IPS-15b (cell line): ENCODE results near the gene NAA60.
"Not testable (repeated sequence)": the region's sequence is repeated elsewhere in the genome, so short reads cannot be mapped to it uniquely, and the experiment has no call there.

Experiments used
- H3K27me3 ChIP-seq: one replicate; pipeline ENCODE4 v1.6.1; 2013; ENCODE audit warnings: low read length; ENCODE audit not compliant: control insufficient read depth, insufficient read depth
- H3K36me3 ChIP-seq: one replicate; pipeline ENCODE4 v1.6.1; 2013; ENCODE audit warnings: low read length; ENCODE audit not compliant: control insufficient read depth, insufficient read depth
- H3K4me1 ChIP-seq: one replicate; pipeline ENCODE4 v1.6.1; 2013; ENCODE audit warnings: mild to moderate bottlenecking, low read length; ENCODE audit not compliant: control insufficient read depth, insufficient read depth
- H3K4me3 ChIP-seq: one replicate; pipeline ENCODE4 v1.5.1; 2013; ENCODE audit warnings: low read depth, low read length
- H3K9ac ChIP-seq: one replicate; pipeline ENCODE4 v1.6.1; 2013; ENCODE audit warnings: low read depth, mild to moderate bottlenecking, low read length
- H3K9me3 ChIP-seq: one replicate; pipeline ENCODE4 v1.6.1; 2013; ENCODE audit warnings: mild to moderate bottlenecking, low read length; ENCODE audit not compliant: control insufficient read depth, insufficient read depth

Gene NAA60

GRCh38 chr16:3467182-3467581 lies 23.7 kb downstream of the NAA60 start:
- no peaks in the 10 kb centered on the region for H3K9me3 ChIP-seq
- no peak overlapping the region for H3K9ac ChIP-seq
- peaks cover 2% of the 10 kb centered on the region for H3K36me3 ChIP-seq

GRCh38 chr16:3467921-3468320 lies 24.4 kb downstream of the NAA60 start:
- H3K9me3 ChIP-seq = no peaks in the 10 kb centered on the region
- H3K36me3 ChIP-seq = peaks cover 2% of the 10 kb centered on the region
- H3K27me3 ChIP-seq = no peaks in the 10 kb centered on the region
- H3K9ac ChIP-seq = no peak overlapping the region
- no peaks in the 10 kb centered on the region for H3K4me1 ChIP-seq
- peak overlapping the region; percentile 6 for H3K4me3 ChIP-seq

More at GRCh38 chr16:3467182-3467581, 23.7 kb downstream of the NAA60 start:
- Histone ChIP-seq H3K27me3 (no peaks in the 10 kb centered on the region), H3K4me1 (no peaks in the 10 kb centered on the region), H3K4me3 (no peak overlapping the region)

GRCh38 chr16:3468501-3468900 lies 25.0 kb downstream of the NAA60 start:
- Histone ChIP-seq H3K9me3 (no peaks in the 10 kb centered on the region), H3K4me1 (no peaks in the 10 kb centered on the region), H3K4me3 (no peak overlapping the region), H3K36me3 (peaks cover 2% of the 10 kb centered on the region), H3K27me3 (no peaks in the 10 kb centered on the region), H3K9ac (no peak overlapping the region)

GRCh38 chr16:3469736-3470135 lies 26.3 kb downstream of the NAA60 start:
- H3K36me3 ChIP-seq = peaks cover 2% of the 10 kb centered on the region
- H3K9me3 ChIP-seq = no peaks in the 10 kb centered on the region
- no peak overlapping the region for H3K4me3 ChIP-seq
- no peaks in the 10 kb centered on the region for H3K4me1 ChIP-seq
- H3K27me3 ChIP-seq = no peaks in the 10 kb centered on the region
- no peak overlapping the region for H3K9ac ChIP-seq

GRCh38 chr16:3470723-3471122 lies 27.2 kb downstream of the NAA60 start:
- H3K4me1 ChIP-seq = no peaks in the 10 kb centered on the region
- H3K9me3 ChIP-seq = no peaks in the 10 kb centered on the region
- no peak overlapping the region for H3K9ac ChIP-seq
- peaks cover 2% of the 10 kb centered on the region for H3K36me3 ChIP-seq
- H3K4me3 ChIP-seq = no peak overlapping the region
- H3K27me3 ChIP-seq = no peaks in the 10 kb centered on the region

- Histone ChIP-seq H3K9ac (no peak overlapping the region), H3K4me1 (no peaks in the 10 kb centered on the region), H3K36me3 (peaks cover 2% of the 10 kb centered on the region), H3K9me3 (no peaks in the 10 kb centered on the region), H3K4me3 (no peak overlapping the region), H3K27me3 (no peaks in the 10 kb centered on the region)
Observed at GRCh38 chr16:3471518-3472176, 28.2 kb downstream of the NAA60 start.

GRCh38 chr16:3472878-3473595 lies 29.6 kb downstream of the NAA60 start:
- H3K9ac ChIP-seq = no peak overlapping the region
- no peaks in the 10 kb centered on the region for H3K4me1 ChIP-seq
- H3K9me3 ChIP-seq = no peaks in the 10 kb centered on the region
- peaks cover 2% of the 10 kb centered on the region for H3K36me3 ChIP-seq
- H3K4me3 ChIP-seq = no peak overlapping the region
- H3K27me3 ChIP-seq = no peaks in the 10 kb centered on the region

GRCh38 chr16:3473596-3473943 lies 30.1 kb downstream of the NAA60 start:
- H3K9ac ChIP-seq, H3K36me3 ChIP-seq: not testable (repeated sequence)

GRCh38 chr16:3474136-3474779 lies 30.8 kb downstream of the NAA60 start:
- no peaks in the 10 kb centered on the region for H3K9me3 ChIP-seq
- peaks cover 2% of the 10 kb centered on the region for H3K36me3 ChIP-seq
- no peaks in the 10 kb centered on the region for H3K27me3 ChIP-seq
- no peak overlapping the region for H3K4me3 ChIP-seq
- H3K4me1 ChIP-seq = no peaks in the 10 kb centered on the region
- no peak overlapping the region for H3K9ac ChIP-seq

More at GRCh38 chr16:3473596-3473943, 30.1 kb downstream of the NAA60 start:
- not testable (repeated sequence) for H3K4me1 ChIP-seq, H3K9me3 ChIP-seq, H3K27me3 ChIP-seq, H3K4me3 ChIP-seq

GRCh38 chr16:3474870-3475269 lies 31.4 kb downstream of the NAA60 start:
- not testable (repeated sequence) for H3K36me3 ChIP-seq

GRCh38 chr16:3475604-3476375 lies 32.3 kb downstream of the NAA60 start:
- Histone ChIP-seq H3K4me1 (no peaks in the 10 kb centered on the region), H3K9me3 (no peaks in the 10 kb centered on the region), H3K27me3 (no peaks in the 10 kb centered on the region), H3K9ac (no peak overlapping the region), H3K36me3 (peaks cover 2% of the 10 kb centered on the region), H3K4me3 (no peak overlapping the region)

More at GRCh38 chr16:3474870-3475269, 31.4 kb downstream of the NAA60 start:
- not testable (repeated sequence) for H3K9ac ChIP-seq, H3K9me3 ChIP-seq, H3K27me3 ChIP-seq, H3K4me3 ChIP-seq, H3K4me1 ChIP-seq
